ENCODE results near the gene AFF3. TPM values are rescaled to one million over a fixed set of nuclear protein-coding genes. Genes with fewer than 3 reads are reported as not detected.

The AFF3 gene
- total RNA-seq, 1 experiment from 2014 or later: 0.61 TPM

- Histone ChIP-seq H3K4me2 (ENCODE audit: low read length) (no peak overlapping the region), H3K36me3 (ENCODE audit: control insufficient read depth in 1 of 2, insufficient read depth in 2 of 2, low read length in 2 of 2) (no peaks in the 10 kb centered on the region), H3K9me2 (ENCODE audit: insufficient read depth) (no peaks in the 10 kb centered on the region), H3K4me3 (replicated peaks in 1 of 2; ENCODE audit: low read depth in 1 of 2, low read length in 2 of 2) (no peak overlapping the region), H3K27me3 (ENCODE audit: insufficient read depth, low read length) (peaks cover 73% of the 10 kb centered on the region), H2AFZ (ENCODE audit: low read depth, low read length, poor library complexity, severe bottlenecking) (no peak overlapping the region), H3K4me1 (ENCODE audit: control insufficient read depth in 1 of 2, insufficient read depth in 2 of 2, low read length in 2 of 2) (no peaks in the 10 kb centered on the region), H3K9me3 (ENCODE audit: control insufficient read depth in 1 of 2, insufficient read depth in 1 of 2, low read depth in 1 of 2, low read length in 2 of 2) (no peaks in the 10 kb centered on the region), H3K79me2 (ENCODE audit: insufficient read depth, low read length) (no peaks in the 10 kb centered on the region), H4K20me1 (ENCODE audit: insufficient read depth) (no peaks in the 10 kb centered on the region), H3K9ac (ENCODE audit: low read length) (no peak overlapping the region), H3K27ac (ENCODE audit: low read depth, low read length) (no peak overlapping the region)
- CTCF ChIA-PET: no interaction called here
- POLR2A ChIA-PET: no interaction called here
- no peak for DNase-seq (ENCODE audit: low read depth, low spot score)
- BruUV-seq (replicated peaks): no TSS peak
- intact Hi-C loops (cut with micrococcal nuclease): no loop called here
- TF ChIP-seq ZBTB33 (IDR thresholded peaks at IDR 0.05; ENCODE audit: extremely low read depth, insufficient replicate concordance, low read length) (no peak), EZH2 (IDR thresholded peaks at IDR 0.05) (no peak), SP1 (IDR thresholded peaks at IDR 0.05; ENCODE audit: low read depth) (no peak), POLR2AphosphoS5 (IDR thresholded peaks at IDR 0.05; ENCODE audit: low read depth, low read length) (no peak), JUND (IDR thresholded peaks at IDR 0.05) (no peak), CTCF (IDR thresholded peaks at IDR 0.05 in 2 of 3, conservative IDR thresholded peaks at IDR 0.05 in 1 of 3; ENCODE audit: borderline replicate concordance in 1 of 3, insufficient read depth in 1 of 3, low read depth in 2 of 3, low read length in 2 of 3) (no peak), EGR1 (IDR thresholded peaks at IDR 0.05; ENCODE audit: low read depth) (no peak), POLR2A (IDR thresholded peaks at IDR 0.05; ENCODE audit: borderline replicate concordance, extremely low read depth, insufficient read depth, insufficient read length) (no peak), TCF7L2 (IDR thresholded peaks at IDR 0.05; ENCODE audit: borderline replicate concordance, extremely low read depth, insufficient read depth, insufficient read length) (no peak), ZFX (IDR thresholded peaks at IDR 0.05) (no peak)
- RAD21 ChIA-PET (ENCODE audit: low non-redundant PET in 1 of 2, low total read pairs in 2 of 2, uncharacterized antibody in 2 of 2, unreplicated experiment in 2 of 2): no interaction called here
- ATAC-seq: no peak
Measured at GRCh38 chr2:99763764-99764163, 378.6 kb downstream of the AFF3 start.

Measured in HCT116 (cell line).